Measurements from ENCODE around the gene TSFM. TPM values are rescaled to one million over a fixed set of nuclear protein-coding genes. Genes with fewer than 3 reads are reported as not detected.

The TSFM gene
- total and polyA plus RNA-seq, 4 donors = 14.6 to 60.5 (median 38.2) TPM

DNA sequence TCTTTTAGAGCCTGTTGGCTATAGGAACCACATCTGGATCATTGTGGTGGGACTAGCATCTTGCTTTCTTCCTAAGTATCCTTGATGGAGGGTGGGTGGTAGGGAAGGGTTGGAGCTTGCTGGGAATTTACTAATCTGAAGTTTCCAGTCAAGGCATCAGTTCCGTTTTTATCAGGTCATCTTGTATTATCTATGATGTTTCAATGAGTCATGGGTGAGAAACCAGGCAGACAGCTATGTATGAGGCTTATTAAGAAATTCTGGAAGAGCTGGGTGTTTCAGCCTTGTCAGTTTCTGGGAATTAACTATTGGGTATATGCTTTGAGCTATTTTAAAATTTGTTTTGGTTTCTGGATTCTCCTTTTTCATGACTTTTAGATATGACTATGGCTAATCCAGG is 11.3 kb downstream of the TSFM start:
- H3K4me1 ChIP-seq (ENCODE audit: control insufficient read depth in 4 of 4, insufficient read depth in 4 of 4, low read length in 3 of 4) = no peaks in the 10 kb centered on the region
- no peak overlapping the region for H3K4me3 ChIP-seq (ENCODE audit: low read depth in 1 of 3, low read length in 3 of 3)
- no peak overlapping the region for H3K27ac ChIP-seq (ENCODE audit: low read depth in 1 of 2, low read length in 2 of 2)
- DNase-seq (ENCODE audit: low spot score) = no peak
- no peaks in the 10 kb centered on the region for H3K27me3 ChIP-seq (ENCODE audit: control insufficient read depth in 4 of 4, insufficient read depth in 4 of 4, low read length in 3 of 4)
- H3K9ac ChIP-seq (ENCODE audit: low read depth in 1 of 2, low read length in 2 of 2) = no peak overlapping the region
- TF ChIP-seq HNF4G (IDR thresholded peaks at IDR 0.05) = no peak
- whole genome bisulfite sequencing = 63% methylated on average over 1 of the region's 1 CpG
- no peaks in the 10 kb centered on the region for H3K9me3 ChIP-seq (ENCODE audit: control insufficient read depth in 4 of 4, low read length in 3 of 4)
- H3K36me3 ChIP-seq (ENCODE audit: control insufficient read depth in 4 of 4, insufficient read depth in 3 of 4, low read depth in 1 of 4, low read length in 3 of 4) = peaks cover 4 to 52% (median 33%) of the 10 kb centered on the region in 4 donors

DNA sequence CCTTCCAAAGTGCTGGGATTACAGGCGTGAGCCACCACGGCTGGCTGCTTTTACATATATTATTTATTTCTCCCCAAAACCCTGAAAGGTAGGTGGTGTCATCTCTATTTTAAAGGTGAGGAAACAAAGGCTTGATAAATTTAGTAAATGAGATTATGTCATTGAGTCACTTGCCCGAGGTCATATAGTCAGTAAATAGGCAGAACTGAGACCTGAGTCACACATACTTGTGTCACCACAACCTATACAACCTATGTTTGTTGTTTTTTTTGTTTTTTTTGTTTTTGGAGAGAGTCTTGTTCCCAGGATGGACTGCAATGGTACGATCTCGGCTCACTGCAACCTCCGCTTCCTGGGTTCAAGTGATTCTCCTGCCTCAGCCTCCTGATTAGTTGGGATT is 12.8 kb downstream of the TSFM start:
- no peak overlapping the region for H3K4me3 ChIP-seq (ENCODE audit: low read depth in 1 of 3, low read length in 3 of 3)
- H3K9ac ChIP-seq (ENCODE audit: low read depth in 1 of 2, low read length in 2 of 2) = no peak overlapping the region
- H3K4me1 ChIP-seq (ENCODE audit: control insufficient read depth in 4 of 4, insufficient read depth in 4 of 4, low read length in 3 of 4) = no peaks in the 10 kb centered on the region
- H3K27ac ChIP-seq (ENCODE audit: low read depth in 1 of 2, low read length in 2 of 2) = no peak overlapping the region
- no peak for TF ChIP-seq GABPA (IDR thresholded peaks at IDR 0.05 in 1 of 2, conservative IDR thresholded peaks at IDR 0.05 in 1 of 2)
- peaks cover 4 to 60% (median 41%) of the 10 kb centered on the region in 4 donors for H3K36me3 ChIP-seq (ENCODE audit: control insufficient read depth in 4 of 4, insufficient read depth in 3 of 4, low read depth in 1 of 4, low read length in 3 of 4)
- DNase-seq (ENCODE audit: low spot score) = no peak
- WGBS = 96% methylated on average over 6 of the region's 6 CpGs
- H3K9me3 ChIP-seq (ENCODE audit: control insufficient read depth in 4 of 4, low read length in 3 of 4) = no peaks in the 10 kb centered on the region
- no peaks in the 10 kb centered on the region for H3K27me3 ChIP-seq (ENCODE audit: control insufficient read depth in 4 of 4, insufficient read depth in 4 of 4, low read length in 3 of 4)

DNA sequence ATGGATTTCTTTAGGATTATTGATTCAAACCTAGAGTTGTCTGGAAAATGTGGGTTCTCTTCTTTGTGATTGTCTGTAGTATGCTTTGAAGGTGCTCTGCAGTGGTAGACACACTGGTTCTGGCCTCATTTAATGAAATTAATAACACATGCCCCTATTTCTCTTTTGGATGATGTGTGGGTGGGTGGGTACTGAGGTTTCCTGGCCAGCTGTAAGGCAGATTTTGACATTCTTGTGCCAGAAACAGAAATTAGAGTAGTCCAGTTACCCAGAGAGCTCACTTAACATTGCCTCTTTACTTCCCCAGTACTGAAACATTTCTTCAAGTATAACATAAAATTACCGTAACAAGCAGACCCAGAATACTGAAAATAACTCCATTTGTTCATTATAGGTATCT is 14.4 kb downstream of the TSFM start:
- Histone ChIP-seq H3K27ac (ENCODE audit: low read depth in 1 of 2, low read length in 2 of 2) (no peak overlapping the region), H3K27me3 (ENCODE audit: control insufficient read depth in 4 of 4, insufficient read depth in 4 of 4, low read length in 3 of 4) (no peaks in the 10 kb centered on the region), H3K36me3 (ENCODE audit: control insufficient read depth in 4 of 4, insufficient read depth in 3 of 4, low read depth in 1 of 4, low read length in 3 of 4) (peaks cover 8 to 70% (median 44%) of the 10 kb centered on the region in 4 donors), H3K9ac (ENCODE audit: low read depth in 1 of 2, low read length in 2 of 2) (no peak overlapping the region), H3K4me3 (ENCODE audit: low read depth in 1 of 3, low read length in 3 of 3) (no peak overlapping the region), H3K4me1 (ENCODE audit: control insufficient read depth in 4 of 4, insufficient read depth in 4 of 4, low read length in 3 of 4) (no peaks in the 10 kb centered on the region), H3K9me3 (ENCODE audit: control insufficient read depth in 4 of 4, low read length in 3 of 4) (no peaks in the 10 kb centered on the region)
- TF ChIP-seq, protein P1, sequence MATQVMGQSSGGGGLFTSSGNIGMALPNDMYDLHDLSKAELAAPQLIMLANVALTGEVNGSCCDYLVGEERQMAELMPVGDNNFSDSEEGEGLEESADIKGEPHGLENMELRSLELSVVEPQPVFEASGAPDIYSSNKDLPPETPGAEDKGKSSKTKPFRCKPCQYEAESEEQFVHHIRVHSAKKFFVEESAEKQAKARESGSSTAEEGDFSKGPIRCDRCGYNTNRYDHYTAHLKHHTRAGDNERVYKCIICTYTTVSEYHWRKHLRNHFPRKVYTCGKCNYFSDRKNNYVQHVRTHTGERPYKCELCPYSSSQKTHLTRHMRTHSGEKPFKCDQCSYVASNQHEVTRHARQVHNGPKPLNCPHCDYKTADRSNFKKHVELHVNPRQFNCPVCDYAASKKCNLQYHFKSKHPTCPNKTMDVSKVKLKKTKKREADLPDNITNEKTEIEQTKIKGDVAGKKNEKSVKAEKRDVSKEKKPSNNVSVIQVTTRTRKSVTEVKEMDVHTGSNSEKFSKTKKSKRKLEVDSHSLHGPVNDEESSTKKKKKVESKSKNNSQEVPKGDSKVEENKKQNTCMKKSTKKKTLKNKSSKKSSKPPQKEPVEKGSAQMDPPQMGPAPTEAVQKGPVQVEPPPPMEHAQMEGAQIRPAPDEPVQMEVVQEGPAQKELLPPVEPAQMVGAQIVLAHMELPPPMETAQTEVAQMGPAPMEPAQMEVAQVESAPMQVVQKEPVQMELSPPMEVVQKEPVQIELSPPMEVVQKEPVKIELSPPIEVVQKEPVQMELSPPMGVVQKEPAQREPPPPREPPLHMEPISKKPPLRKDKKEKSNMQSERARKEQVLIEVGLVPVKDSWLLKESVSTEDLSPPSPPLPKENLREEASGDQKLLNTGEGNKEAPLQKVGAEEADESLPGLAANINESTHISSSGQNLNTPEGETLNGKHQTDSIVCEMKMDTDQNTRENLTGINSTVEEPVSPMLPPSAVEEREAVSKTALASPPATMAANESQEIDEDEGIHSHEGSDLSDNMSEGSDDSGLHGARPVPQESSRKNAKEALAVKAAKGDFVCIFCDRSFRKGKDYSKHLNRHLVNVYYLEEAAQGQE (IDR thresholded peaks at IDR 0.05) = no peak
- no peak for TF ChIP-seq HNF4A (conservative IDR thresholded peaks at IDR 0.05)
- no peak for TF ChIP-seq EGR1 (IDR thresholded peaks at IDR 0.05; ENCODE audit: low read depth in 2 of 2)
- WGBS = 96% methylated on average over 1 of the region's 1 CpG
- no peak for DNase-seq (ENCODE audit: low spot score)

DNA sequence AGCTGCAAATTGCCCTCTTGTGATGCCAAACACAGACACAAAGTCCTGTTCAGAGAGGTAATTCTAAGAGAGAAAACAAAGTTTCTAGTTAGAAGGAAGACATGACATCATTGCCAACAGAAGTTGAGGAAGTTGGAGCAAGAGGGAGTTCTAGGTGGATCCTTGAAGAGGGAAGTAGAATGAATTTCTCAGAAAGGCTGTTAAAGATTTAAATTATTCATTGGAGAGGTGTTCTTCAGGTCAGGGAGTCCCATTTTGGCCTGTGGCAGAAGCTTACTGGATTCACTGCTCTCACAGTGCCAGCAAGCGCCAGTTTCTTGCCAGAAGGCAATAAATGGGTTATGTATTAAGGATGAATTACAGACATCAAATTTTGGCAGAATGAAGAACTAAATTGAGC is 15.3 kb downstream of the TSFM start:
- H3K27me3 ChIP-seq (ENCODE audit: control insufficient read depth in 4 of 4, insufficient read depth in 4 of 4, low read length in 3 of 4) = no peaks in the 10 kb centered on the region
- H3K9ac ChIP-seq (ENCODE audit: low read depth in 1 of 2, low read length in 2 of 2) = no peak overlapping the region
- H3K9me3 ChIP-seq (ENCODE audit: control insufficient read depth in 4 of 4, low read length in 3 of 4) = no peaks in the 10 kb centered on the region
- WGBS = 93% methylated on average over 1 of the region's 1 CpG
- no peak overlapping the region for H3K4me3 ChIP-seq (ENCODE audit: low read depth in 1 of 3, low read length in 3 of 3)
- H3K36me3 ChIP-seq (ENCODE audit: control insufficient read depth in 4 of 4, insufficient read depth in 3 of 4, low read depth in 1 of 4, low read length in 3 of 4) = peaks cover 8 to 69% (median 49%) of the 10 kb centered on the region in 4 donors
- DNase-seq (ENCODE audit: low spot score) = no peak
- TF ChIP-seq, protein P2, sequence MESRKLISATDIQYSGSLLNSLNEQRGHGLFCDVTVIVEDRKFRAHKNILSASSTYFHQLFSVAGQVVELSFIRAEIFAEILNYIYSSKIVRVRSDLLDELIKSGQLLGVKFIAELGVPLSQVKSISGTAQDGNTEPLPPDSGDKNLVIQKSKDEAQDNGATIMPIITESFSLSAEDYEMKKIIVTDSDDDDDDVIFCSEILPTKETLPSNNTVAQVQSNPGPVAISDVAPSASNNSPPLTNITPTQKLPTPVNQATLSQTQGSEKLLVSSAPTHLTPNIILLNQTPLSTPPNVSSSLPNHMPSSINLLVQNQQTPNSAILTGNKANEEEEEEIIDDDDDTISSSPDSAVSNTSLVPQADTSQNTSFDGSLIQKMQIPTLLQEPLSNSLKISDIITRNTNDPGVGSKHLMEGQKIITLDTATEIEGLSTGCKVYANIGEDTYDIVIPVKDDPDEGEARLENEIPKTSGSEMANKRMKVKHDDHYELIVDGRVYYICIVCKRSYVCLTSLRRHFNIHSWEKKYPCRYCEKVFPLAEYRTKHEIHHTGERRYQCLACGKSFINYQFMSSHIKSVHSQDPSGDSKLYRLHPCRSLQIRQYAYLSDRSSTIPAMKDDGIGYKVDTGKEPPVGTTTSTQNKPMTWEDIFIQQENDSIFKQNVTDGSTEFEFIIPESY (IDR thresholded peaks at IDR 0.05) = no peak
- TF ChIP-seq, protein P3, sequence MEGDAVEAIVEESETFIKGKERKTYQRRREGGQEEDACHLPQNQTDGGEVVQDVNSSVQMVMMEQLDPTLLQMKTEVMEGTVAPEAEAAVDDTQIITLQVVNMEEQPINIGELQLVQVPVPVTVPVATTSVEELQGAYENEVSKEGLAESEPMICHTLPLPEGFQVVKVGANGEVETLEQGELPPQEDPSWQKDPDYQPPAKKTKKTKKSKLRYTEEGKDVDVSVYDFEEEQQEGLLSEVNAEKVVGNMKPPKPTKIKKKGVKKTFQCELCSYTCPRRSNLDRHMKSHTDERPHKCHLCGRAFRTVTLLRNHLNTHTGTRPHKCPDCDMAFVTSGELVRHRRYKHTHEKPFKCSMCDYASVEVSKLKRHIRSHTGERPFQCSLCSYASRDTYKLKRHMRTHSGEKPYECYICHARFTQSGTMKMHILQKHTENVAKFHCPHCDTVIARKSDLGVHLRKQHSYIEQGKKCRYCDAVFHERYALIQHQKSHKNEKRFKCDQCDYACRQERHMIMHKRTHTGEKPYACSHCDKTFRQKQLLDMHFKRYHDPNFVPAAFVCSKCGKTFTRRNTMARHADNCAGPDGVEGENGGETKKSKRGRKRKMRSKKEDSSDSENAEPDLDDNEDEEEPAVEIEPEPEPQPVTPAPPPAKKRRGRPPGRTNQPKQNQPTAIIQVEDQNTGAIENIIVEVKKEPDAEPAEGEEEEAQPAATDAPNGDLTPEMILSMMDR (IDR thresholded peaks at IDR 0.05; ENCODE audit: low read depth, low read length, missing input control) = no peak
- no peak for TF ChIP-seq YY1 (IDR thresholded peaks at IDR 0.05)
- no peak for TF ChIP-seq TAF1 (conservative IDR thresholded peaks at IDR 0.05)
- TF ChIP-seq GABPA (IDR thresholded peaks at IDR 0.05 in 1 of 2, conservative IDR thresholded peaks at IDR 0.05 in 1 of 2) = no peak
- no peak for TF ChIP-seq EGR1 (IDR thresholded peaks at IDR 0.05; ENCODE audit: low read depth in 2 of 2)
- no peak for TF ChIP-seq NR2F2 (IDR thresholded peaks at IDR 0.05)
- H3K4me1 ChIP-seq (ENCODE audit: control insufficient read depth in 4 of 4, insufficient read depth in 4 of 4, low read length in 3 of 4) = no peaks in the 10 kb centered on the region
- H3K27ac ChIP-seq (ENCODE audit: low read depth in 1 of 2, low read length in 2 of 2) = no peak overlapping the region

All from liver (tissue), 9 donors.